GM18526 (cell line): ENCODE measurements around the gene MEX3A.

Source experiments
- POLR2A ChIP-seq: IDR thresholded peaks from 3 replicates; pipeline ENCODE4 v1.6.1; 2011; ENCODE audit not compliant: insufficient read length; ENCODE audit errors: extremely low read depth

MEX3A gene

GRCh38 chr1:156076609-156077429, 5.4 kb downstream of the MEX3A start:
- peak; percentile 46 for TF ChIP-seq POLR2A

GRCh38 chr1:156075775-156076204, 6.5 kb downstream of the MEX3A start:
- TF ChIP-seq POLR2A = no peak

- no peak for TF ChIP-seq POLR2A
These were observed 7.1 kb downstream of the MEX3A start for GRCh38 chr1:156075162-156075561.

- no peak for TF ChIP-seq POLR2A
These were observed 7.6 kb downstream of the MEX3A start for GRCh38 chr1:156074661-156075060.

- no peak for TF ChIP-seq POLR2A
These were observed 8.5 kb downstream of the MEX3A start for GRCh38 chr1:156073740-156074139.

GRCh38 chr1:156073110-156073687, 9.1 kb downstream of the MEX3A start:
- TF ChIP-seq POLR2A = no peak

- no peak for TF ChIP-seq POLR2A
These were observed 10.0 kb downstream of the MEX3A start for GRCh38 chr1:156072251-156072650.

GRCh38 chr1:156070548-156070947, 11.7 kb downstream of the MEX3A start:
- no peak for TF ChIP-seq POLR2A

GRCh38 chr1:156069490-156070455, 12.5 kb downstream of the MEX3A start:
- TF ChIP-seq POLR2A = no peak

GRCh38 chr1:156067262-156067661, 15.0 kb downstream of the MEX3A start:
- no peak for TF ChIP-seq POLR2A

GRCh38 chr1:156065871-156066270, 16.4 kb downstream of the MEX3A start:
- no peak for TF ChIP-seq POLR2A

- TF ChIP-seq POLR2A = no peak
These were observed 17.1 kb downstream of the MEX3A start for GRCh38 chr1:156065212-156065611.

- no peak for TF ChIP-seq POLR2A
These were observed 17.6 kb downstream of the MEX3A start for GRCh38 chr1:156064615-156065014.

GRCh38 chr1:156063997-156064285, 18.3 kb downstream of the MEX3A start:
- no peak for TF ChIP-seq POLR2A

- no peak for TF ChIP-seq POLR2A
These were observed 20.1 kb downstream of the MEX3A start for GRCh38 chr1:156062189-156062588.

GRCh38 chr1:156060937-156061636, 21.2 kb downstream of the MEX3A start, which contains the start of gene RAB25:
Gene RAB25 (plus strand): TSS chr1:156061160. CDS start chr1:156061401, 241 bp downstream.
- no peak for TF ChIP-seq POLR2A
